CD4-positive, alpha-beta memory T cell (primary cell): Measurements from ENCODE around the gene FAM78B. TPM values are rescaled to one million over a fixed set of nuclear protein-coding genes. Genes with fewer than 3 reads are reported as not detected.
A peak's percentile ranks its signal among the peaks of the same experiment; 100 is the strongest.

Experiments
- CTCF ChIA-PET: fragments of 350-600 bp; sonication (Branson Sonifier 250); formaldehyde crosslinking; loops from one replicate; lab custom pipeline; 2021; ENCODE audit warnings: inconsistent platforms; ENCODE audit not compliant: partially characterized antibody; lab: Charles Lee
- POLR2A ChIA-PET: fragments of 350-600 bp; sonication (Branson Sonifier 250); formaldehyde crosslinking; loops from one replicate; lab custom pipeline; 2021; ENCODE audit not compliant: partially characterized antibody; lab: Charles Lee
- DNase-seq, 5 donors: peaks; one replicate each; pipeline versions ENCODE4 v3.0.0 to v3.0.0-alpha.2; 2020 to 2022; ENCODE audit warnings: mixed read lengths in 1 of 5
- H3K27ac ChIP-seq: one replicate; pipeline ENCODE4 v1.7.0; 2013; ENCODE audit warnings: low read depth, low read length
- H3K27me3 ChIP-seq: 2 replicates; pipeline ENCODE4 v1.7.0; 2013; ENCODE audit warnings: mild to moderate bottlenecking, low read length, moderate library complexity; ENCODE audit not compliant: insufficient read depth
- H3K36me3 ChIP-seq: 2 replicates; pipeline ENCODE4 v1.7.0; 2013; ENCODE audit warnings: mild to moderate bottlenecking, low read length, moderate library complexity; ENCODE audit not compliant: insufficient read depth
- H3K4me1 ChIP-seq: 2 replicates; pipeline ENCODE4 v1.7.0; 2013; ENCODE audit warnings: mild to moderate bottlenecking, low read length, moderate library complexity; ENCODE audit not compliant: insufficient read depth
- H3K4me3 ChIP-seq, 2 donors: one replicate each; pipeline ENCODE4 v1.7.0; 2013; ENCODE audit warnings: low read length in 2 of 2, mild to moderate bottlenecking in 1 of 2
- H3K9me3 ChIP-seq, 2 donors: one replicate each; pipeline ENCODE4 v1.7.0; 2013; ENCODE audit warnings: low read length in 2 of 2, control low read depth in 1 of 2; ENCODE audit not compliant: control insufficient read depth in 1 of 2
- H3K27ac Mint-ChIP-seq, 7 donors: one replicate each; pipeline ENCODE4 v1.8.0; 2020 to 2021; ENCODE audit warnings: mixed read lengths in 7 of 7, mild to moderate bottlenecking in 6 of 7, inconsistent platforms in 3 of 7, moderate library complexity in 3 of 7
- H3K27me3 Mint-ChIP-seq, 2 donors: one replicate each; pipeline ENCODE4 v1.8.0; 2020 to 2021; ENCODE audit warnings: mixed read lengths in 2 of 2
- H3K36me3 Mint-ChIP-seq, 2 donors: one replicate each; pipeline ENCODE4 v1.8.0; 2020 to 2021; ENCODE audit warnings: mixed read lengths in 2 of 2, inconsistent platforms in 1 of 2, mild to moderate bottlenecking in 1 of 2
- H3K4me1 Mint-ChIP-seq, 4 donors: one replicate each; pipeline ENCODE4 v1.8.0; 2020 to 2021; ENCODE audit warnings: mixed read lengths in 4 of 4, mild to moderate bottlenecking in 1 of 4
- H3K4me3 Mint-ChIP-seq, 8 donors: one replicate each; pipeline ENCODE4 v1.8.0; 2020 to 2021; ENCODE audit warnings: mixed read lengths in 8 of 8, mild to moderate bottlenecking in 7 of 8, moderate library complexity in 6 of 8, inconsistent platforms in 3 of 8
- H3K9me3 Mint-ChIP-seq, 8 donors: one replicate each; pipeline ENCODE4 v1.8.0; 2020 to 2021; ENCODE audit warnings: mixed read lengths in 8 of 8, mild to moderate bottlenecking in 5 of 8, inconsistent platforms in 3 of 8, moderate library complexity in 1 of 8
- intact Hi-C: fragments of 100-400 bp; cut with micrococcal nuclease; formaldehyde crosslinking; loops from one replicate; pipeline ENCODE4 v1.15.1; 2023
- polyA plus RNA-seq, 2 donors: library from polyadenylated mRNA; unstranded; fragments of 300-500 nt; fragmentation: Illumina TruSeq; gene quantifications; one replicate each; pipeline ENCODE4 v1.2.3, GENCODE V29; 2021
- total RNA-seq, 2 experiments: library from RNA; stranded (reverse); gene quantifications; one replicate each; pipeline ENCODE4 v1.2.3, GENCODE V29; 2021

FAM78B gene
- total and polyA plus RNA-seq, 4 experiments from 2014 or later, result 0.08 to 0.33 (median 0.27) TPM

- CTCF ChIA-PET, result no interaction called here
- Histone ChIP-seq H3K27ac (no peak overlapping the region), H3K27me3 (no peaks in the 10 kb centered on the region), H3K36me3 (no peaks in the 10 kb centered on the region), H3K4me3 (no peak overlapping the region), H3K9me3 (no peaks in the 10 kb centered on the region), H3K4me1 (peaks cover 36% of the 10 kb centered on the region)
- intact Hi-C loops, result loop anchor here (10.0 kb wide), 1 partner anchor 399 kb away; no protein-coding TSS in a partner anchor
- Mint-ChIP-seq H3K36me3 (no peaks in the 10 kb centered on the region), H3K27ac (peak overlapping the region in 1 of 7 donors; percentile 31), H3K9me3 (peaks cover 0 to 2% (median 0%) of the 10 kb centered on the region in 8 donors), H3K4me3 (peak overlapping the region in 1 of 8 donors; percentile 9), H3K4me1 (peaks cover 32 to 60% (median 36%) of the 10 kb centered on the region in 4 donors), H3K27me3 (peaks cover 0 to 3% of the 10 kb centered on the region in 2 donors)
- POLR2A ChIA-PET, result no interaction called here
- no peak for DNase-seq
Measured at GRCh38 chr1:166086113-166086883, 80.5 kb downstream of the FAM78B start.

GRCh38 chr1:166084613-166085012 lies 82.2 kb downstream of the FAM78B start:
- no peaks in the 10 kb centered on the region for H3K9me3 ChIP-seq
- Mint-ChIP-seq H3K4me1 (peaks cover 40 to 70% (median 47%) of the 10 kb centered on the region in 4 donors), H3K27ac (no peak overlapping the region), H3K4me3 (no peak overlapping the region), H3K27me3 (peaks cover 0 to 3% of the 10 kb centered on the region in 2 donors), H3K36me3 (no peaks in the 10 kb centered on the region), H3K9me3 (peaks cover 0 to 2% (median 0%) of the 10 kb centered on the region in 8 donors)
- peaks cover 44% of the 10 kb centered on the region for H3K4me1 ChIP-seq
- H3K4me3 ChIP-seq, result no peak overlapping the region
- H3K27me3 ChIP-seq, result no peaks in the 10 kb centered on the region
- no peak for DNase-seq
- no peak overlapping the region for H3K27ac ChIP-seq
- intact Hi-C loops, result loop anchor here (5.0 to 10.0 kb wide), 2 partner anchors 83 to 400 kb away; partner anchors contain the start of gene FAM78B
- CTCF ChIA-PET, result interaction anchor here (0.6 to 1.5 kb wide), 2 partner anchors 16 to 156 kb away, joined by 3 read pairs; no protein-coding TSS in a partner anchor
- H3K36me3 ChIP-seq, result no peaks in the 10 kb centered on the region
- POLR2A ChIA-PET, result interaction anchor here (1.4 kb wide), 1 partner anchor 15 kb away, joined by 3 read pairs; no protein-coding TSS in a partner anchor

GRCh38 chr1:166083887-166084286 lies 82.9 kb downstream of the FAM78B start:
- Histone ChIP-seq H3K36me3 (no peaks in the 10 kb centered on the region), H3K9me3 (no peaks in the 10 kb centered on the region), H3K27me3 (no peaks in the 10 kb centered on the region), H3K27ac (no peak overlapping the region), H3K4me1 (peaks cover 43% of the 10 kb centered on the region), H3K4me3 (no peak overlapping the region)
- peak in 3 of 5 donors; percentile 16 to 30 (median 23) for DNase-seq
- H3K4me3 Mint-ChIP-seq, result peak overlapping the region; percentile 14 to 76 (median 63)
- H3K4me1 Mint-ChIP-seq, result peaks cover 36 to 66% (median 43%) of the 10 kb centered on the region in 4 donors
- intact Hi-C loops, result loop anchor here (5.0 to 10.0 kb wide), 2 partner anchors 83 to 401 kb away; partner anchors contain the start of gene FAM78B
- peak overlapping the region in 5 of 7 donors; percentile 2 to 92 (median 68) for H3K27ac Mint-ChIP-seq
- ChIA-PET POLR2A (interaction anchor here (1.4 kb wide), 1 partner anchor 15 kb away, joined by 3 read pairs; no protein-coding TSS in a partner anchor), CTCF (interaction anchor here (0.7 to 1.5 kb wide), 2 partner anchors 155 to 1334 kb away, joined by 3 to 4 read pairs; no protein-coding TSS in a partner anchor)
- no peaks in the 10 kb centered on the region for H3K27me3 Mint-ChIP-seq
- H3K36me3 Mint-ChIP-seq, result no peaks in the 10 kb centered on the region
- H3K9me3 Mint-ChIP-seq, result peaks cover 0 to 1% (median 0%) of the 10 kb centered on the region in 8 donors

- CTCF ChIA-PET, result interaction anchor here (0.6 kb wide), 1 partner anchor 88 kb away, joined by 3 read pairs; no protein-coding TSS in a partner anchor
- Histone ChIP-seq H3K9me3 (no peaks in the 10 kb centered on the region), H3K4me1 (peaks cover 43% of the 10 kb centered on the region), H3K4me3 (no peak overlapping the region), H3K27me3 (no peaks in the 10 kb centered on the region), H3K27ac (no peak overlapping the region), H3K36me3 (no peaks in the 10 kb centered on the region)
- H3K9me3 Mint-ChIP-seq, result peaks cover 0 to 1% (median 0%) of the 10 kb centered on the region in 8 donors
- no peaks in the 10 kb centered on the region for H3K27me3 Mint-ChIP-seq
- POLR2A ChIA-PET, result no interaction called here
- DNase-seq, result no peak
- intact Hi-C loops, result loop anchor here (5.0 to 10.0 kb wide), 2 partner anchors 85 to 402 kb away; partner anchors contain the start of gene FAM78B
- H3K27ac Mint-ChIP-seq, result peak overlapping the region in 1 of 7 donors; percentile 59
- peak overlapping the region in 2 of 8 donors; percentile 27 to 61 for H3K4me3 Mint-ChIP-seq
- H3K4me1 Mint-ChIP-seq, result peaks cover 36 to 66% (median 43%) of the 10 kb centered on the region in 4 donors
- no peaks in the 10 kb centered on the region for H3K36me3 Mint-ChIP-seq
Measured at GRCh38 chr1:166082601-166083000, 84.2 kb downstream of the FAM78B start.

- H3K4me3 Mint-ChIP-seq, result peak overlapping the region; percentile 22 to 79 (median 70)
- peak in 2 of 5 donors; percentile 8 to 12 for DNase-seq
- H3K4me1 ChIP-seq, result peaks cover 38% of the 10 kb centered on the region
- no peak overlapping the region for H3K27ac ChIP-seq
- ChIA-PET CTCF (interaction anchor here (0.6 kb wide), 1 partner anchor 1147 kb away, joined by 3 read pairs; no protein-coding TSS in a partner anchor), POLR2A (no interaction called here)
- no peaks in the 10 kb centered on the region for H3K27me3 Mint-ChIP-seq
- no peaks in the 10 kb centered on the region for H3K36me3 ChIP-seq
- H3K9me3 Mint-ChIP-seq, result peaks cover 0 to 1% (median 0%) of the 10 kb centered on the region in 8 donors
- H3K27me3 ChIP-seq, result no peaks in the 10 kb centered on the region
- no peaks in the 10 kb centered on the region for H3K9me3 ChIP-seq
- H3K4me1 Mint-ChIP-seq, result peaks cover 30 to 60% (median 38%) of the 10 kb centered on the region in 4 donors
- intact Hi-C loops, result loop anchor here (5.0 to 10.0 kb wide), 2 partner anchors 86 to 404 kb away; partner anchors contain the start of gene FAM78B
- no peaks in the 10 kb centered on the region for H3K36me3 Mint-ChIP-seq
- peak overlapping the region in 1 of 2 donors; percentile 20 for H3K4me3 ChIP-seq
- H3K27ac Mint-ChIP-seq, result peak overlapping the region; percentile 2 to 82 (median 57)
Measured at GRCh38 chr1:166080967-166081870, 85.6 kb downstream of the FAM78B start.

- Histone ChIP-seq H3K27me3 (no peaks in the 10 kb centered on the region), H3K36me3 (no peaks in the 10 kb centered on the region), H3K9me3 (no peaks in the 10 kb centered on the region), H3K4me1 (peaks cover 34% of the 10 kb centered on the region), H3K4me3 (peak overlapping the region in 1 of 2 donors; percentile 20), H3K27ac (no peak overlapping the region)
- Mint-ChIP-seq H3K36me3 (no peaks in the 10 kb centered on the region), H3K4me1 (peaks cover 28 to 55% (median 37%) of the 10 kb centered on the region in 4 donors), H3K9me3 (peaks cover 0 to 1% (median 0%) of the 10 kb centered on the region in 8 donors), H3K4me3 (peak overlapping the region; percentile 25 to 79 (median 70)), H3K27me3 (no peaks in the 10 kb centered on the region), H3K27ac (peak overlapping the region; percentile 13 to 82 (median 57))
- ChIA-PET CTCF (interaction anchor here (0.6 to 1.4 kb wide), 2 partner anchors 156 to 1146 kb away, joined by 3 read pairs; no protein-coding TSS in a partner anchor), POLR2A (no interaction called here)
- peak in 1 of 5 donors; percentile 3 for DNase-seq
- intact Hi-C loops, result loop anchor here (5.0 to 10.0 kb wide), 2 partner anchors 87 to 404 kb away; partner anchors contain the start of gene FAM78B
Measured at GRCh38 chr1:166080277-166080966, 86.4 kb downstream of the FAM78B start.
